Measurements from ENCODE around the gene PPM1A. TPM values are rescaled to one million over a fixed set of nuclear protein-coding genes. Genes with fewer than 3 reads are reported as not detected.

PPM1A gene
- total and polyA plus RNA-seq, 2 of the 13 experiments (the other 11 are each of a cell fraction or from before 2014, with no cell fraction given) = 23.3 to 29.8 TPM

GRCh38 chr14:60323199-60323896, 74.3 kb downstream of the PPM1A start (continued):
- TF ChIP-seq ZNF839 (CRISPR knock-in tag; IDR thresholded peaks at IDR 0.05; ENCODE audit: borderline replicate concordance) (no peak), TAF1 (CRISPR knock-in tag; IDR thresholded peaks at IDR 0.05) (no peak)

- intact Hi-C loops (cut with micrococcal nuclease; ENCODE audit: unreplicated experiment) = no loop called here
- CTCF ChIA-PET (ENCODE audit: low intra/inter-chr PET ratio, low total read pairs) = no interaction called here
Measured at GRCh38 chr14:60324837-60325236, 75.8 kb downstream of the PPM1A start.

More at GRCh38 chr14:60324837-60325236, 75.8 kb downstream of the PPM1A start:
- no peak for FAIRE-seq
- in situ Hi-C loops (cut with HindIII; ENCODE audit: extremely low pct_ligation_motif_present, low pct_unique_long_range_greater_than_20kb) = no loop called here
- H3K4me2 ChIP-seq (ENCODE audit: low read depth, low read length) = no peak overlapping the region
- peaks cover 0 to 9% of the 10 kb centered on the region in 2 experiments; a peak in 1 of 5 replicates for H3K27me3 ChIP-seq (ENCODE audit: control insufficient read depth in 1 of 2, insufficient read depth in 2 of 2, low read length in 2 of 2)
- H3K4me1 ChIP-seq (ENCODE audit: insufficient read depth, low read length) = no peaks in the 10 kb centered on the region
- no peaks in the 10 kb centered on the region for H3K79me2 ChIP-seq (ENCODE audit: insufficient read depth, low read length)
- TF ChIP-seq ZNF747 (CRISPR knock-in tag; IDR thresholded peaks at IDR 0.05; ENCODE audit: borderline replicate concordance) = no peak
- TF ChIP-seq GTF2F1 (IDR thresholded peaks at IDR 0.05; ENCODE audit: low read length) = no peak
- TF ChIP-seq ZFP41 (CRISPR knock-in tag; IDR thresholded peaks at IDR 0.05; ENCODE audit: borderline replicate concordance) = no peak
- no peak for TF ChIP-seq AKNA (CRISPR knock-in tag; IDR thresholded peaks at IDR 0.05; ENCODE audit: borderline replicate concordance)
- H3K27ac ChIP-seq (ENCODE audit: extremely low read length, insufficient read depth, low read length) = no peak overlapping the region
- H4K20me1 ChIP-seq (ENCODE audit: insufficient read depth, low read length) = no peaks in the 10 kb centered on the region
- BruUV-seq (replicated peaks) = no TSS peak
- DNase-seq (ENCODE audit: low spot score) = no peak
- no peaks in the 10 kb centered on the region for H3K36me3 ChIP-seq (replicated peaks in 1 of 2; ENCODE audit: control insufficient read depth in 1 of 2, insufficient read depth in 2 of 2, low read length in 2 of 2)
- H2AFZ ChIP-seq (ENCODE audit: low read length) = no peak overlapping the region
- POLR2A ChIA-PET = no interaction called here
- 40% methylated on average over 2 of the region's 2 CpGs for WGBS (ENCODE audit: low lambda C conversion rate)
- H3K9me3 ChIP-seq (ENCODE audit: low read length) = no peaks in the 10 kb centered on the region
- H3K4me3 ChIP-seq (replicated peaks in 1 of 3; ENCODE audit: insufficient read depth in 1 of 3, low read depth in 2 of 3, low read length in 3 of 3) = no peak overlapping the region
- ATAC-seq = no peak
- no peak overlapping the region for H3K9ac ChIP-seq (ENCODE audit: insufficient read depth, low read depth, low read length)
